NCI-H345 (cell line): ENCODE results near the gene GNAZ.
"Not testable (repeated sequence)": the region's sequence is repeated elsewhere in the genome, so short reads cannot be mapped to it uniquely, and the experiment has no call there.

Experiments used
- DNase-seq: peaks from one replicate; lab custom pipeline; 2025; lab: John Stamatoyannopoulos, UW

GNAZ gene

DNA sequence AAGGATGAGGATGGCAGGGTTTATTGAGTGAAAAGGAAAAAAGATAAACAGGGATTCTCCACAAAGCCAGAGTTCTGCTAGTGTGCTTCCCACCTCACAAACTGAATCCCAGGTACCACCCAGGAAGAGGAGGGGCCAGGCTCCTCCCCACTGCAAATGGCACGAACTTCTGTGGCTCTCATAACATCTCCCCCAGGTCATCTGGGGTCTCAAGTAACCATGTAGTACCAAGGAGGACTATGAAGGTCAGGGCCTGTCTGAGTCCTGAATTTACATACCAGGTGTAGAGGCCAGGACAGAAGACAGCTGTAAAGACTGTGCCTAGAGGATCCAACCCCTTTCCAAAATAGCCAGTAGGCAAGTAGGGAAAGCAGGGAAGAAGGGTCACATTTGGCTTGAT is 25.7 kb upstream of the GNAZ start:
- no peak for DNase-seq

DNA sequence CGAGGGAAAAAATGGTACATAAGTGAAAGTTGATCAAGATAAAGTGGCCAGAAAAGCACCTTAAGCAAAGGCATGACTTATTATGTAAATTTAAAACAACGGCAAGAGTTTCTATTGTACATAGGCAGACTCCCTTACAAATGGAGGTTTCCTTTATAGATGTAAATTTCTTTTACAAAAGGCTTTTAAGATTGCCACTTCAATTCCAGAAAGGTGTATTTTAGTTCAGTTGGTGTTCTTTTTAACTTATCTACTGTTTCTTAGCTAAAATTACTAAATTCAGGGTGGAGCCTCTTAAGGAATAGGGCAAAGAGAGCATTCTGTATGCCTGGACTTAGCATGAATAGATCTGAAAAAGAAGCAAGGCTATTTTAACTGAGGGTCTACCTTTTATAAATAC is 24.9 kb upstream of the GNAZ start:
- no peak for DNase-seq

DNA sequence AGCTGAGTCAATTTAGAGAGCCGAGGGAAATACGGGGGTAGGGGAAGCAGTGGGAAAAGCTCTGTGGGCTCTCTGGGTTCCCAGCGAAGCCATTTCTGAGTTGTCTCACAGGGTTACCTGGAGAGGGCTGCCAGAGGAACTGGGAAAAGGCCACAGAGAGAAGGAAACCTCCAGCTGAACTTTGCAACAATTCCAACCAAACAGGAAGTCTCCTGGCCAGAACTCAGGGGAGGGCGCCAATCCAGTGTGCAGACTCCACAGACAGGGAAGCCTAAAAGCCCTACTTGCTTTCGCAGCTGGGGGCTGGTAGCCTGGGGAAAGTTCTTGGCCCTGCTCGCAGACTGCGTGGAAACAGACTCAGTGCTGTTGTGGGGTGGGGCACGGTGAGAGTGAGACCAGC is 23.1 kb upstream of the GNAZ start:
- DNase-seq = no peak

DNA sequence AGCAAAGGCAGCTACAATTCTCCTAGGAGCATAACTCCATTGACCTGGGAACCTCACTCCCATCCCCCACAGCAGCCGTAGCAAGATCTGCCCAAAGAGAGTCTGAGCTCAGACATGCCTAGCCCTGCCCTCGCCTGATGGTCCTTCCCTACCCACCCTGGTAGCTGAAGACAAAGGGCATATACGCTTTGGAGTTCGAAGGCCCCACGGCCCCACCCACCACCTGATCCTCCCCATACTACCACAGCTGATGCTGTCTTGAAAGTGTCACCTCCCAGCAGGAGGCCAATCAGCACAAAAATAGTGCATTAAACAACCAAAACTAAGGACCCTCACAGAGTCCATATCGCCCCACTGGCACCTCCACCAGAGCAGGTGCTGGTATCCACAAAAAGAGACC is 22.6 kb upstream of the GNAZ start:
- no peak for DNase-seq

DNA sequence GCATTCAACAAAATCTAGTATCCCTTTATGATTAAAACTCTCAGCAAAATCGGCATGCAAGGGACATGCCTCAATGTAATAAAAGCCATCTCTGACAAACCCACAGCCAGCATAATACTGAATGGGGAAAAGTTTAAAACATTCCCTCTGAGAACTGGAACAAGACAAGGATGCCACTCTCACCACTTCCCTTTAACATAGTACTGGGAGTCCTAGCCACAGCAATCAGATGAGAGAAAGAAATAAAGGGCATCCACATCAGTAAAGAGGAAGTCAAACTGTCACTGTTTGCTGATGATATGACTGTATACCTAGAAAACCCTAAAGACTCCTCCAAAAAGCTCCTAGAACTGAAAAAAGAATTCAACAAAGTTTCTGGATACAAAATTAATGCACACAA is 19.8 kb upstream of the GNAZ start:
- DNase-seq = not testable (repeated sequence)

DNA sequence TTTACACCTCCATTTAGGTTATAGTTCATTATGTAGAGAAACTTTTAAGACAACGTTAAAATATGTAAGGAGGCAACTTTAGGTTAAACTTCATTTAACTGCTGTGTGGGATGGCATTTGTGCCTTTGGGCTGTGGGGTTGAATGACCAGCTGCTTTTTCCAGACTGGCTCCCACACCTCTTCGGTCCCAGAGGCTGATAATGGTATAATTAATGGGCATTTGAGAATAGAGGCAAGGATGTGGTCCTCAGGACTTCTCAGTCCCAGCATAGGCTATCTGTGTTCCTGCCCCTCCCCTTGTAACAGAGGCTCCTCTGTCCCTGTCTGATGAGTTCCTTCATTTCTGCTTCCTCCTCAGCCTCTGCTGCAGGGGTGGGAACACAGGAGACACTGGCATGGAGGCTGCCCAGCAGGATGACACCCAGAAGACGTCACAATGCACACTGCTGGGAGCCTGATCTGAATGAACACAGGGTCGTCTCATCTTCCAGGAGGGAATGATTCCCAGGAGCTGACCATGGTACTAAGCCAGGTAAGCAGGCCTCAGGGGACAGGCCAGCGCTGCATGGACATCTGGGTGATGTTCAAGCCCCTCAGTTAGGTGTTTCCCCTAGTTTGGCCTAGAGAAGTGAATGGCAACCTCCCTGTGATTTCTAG is 17.1 kb upstream of the GNAZ start:
- no peak for DNase-seq

DNA sequence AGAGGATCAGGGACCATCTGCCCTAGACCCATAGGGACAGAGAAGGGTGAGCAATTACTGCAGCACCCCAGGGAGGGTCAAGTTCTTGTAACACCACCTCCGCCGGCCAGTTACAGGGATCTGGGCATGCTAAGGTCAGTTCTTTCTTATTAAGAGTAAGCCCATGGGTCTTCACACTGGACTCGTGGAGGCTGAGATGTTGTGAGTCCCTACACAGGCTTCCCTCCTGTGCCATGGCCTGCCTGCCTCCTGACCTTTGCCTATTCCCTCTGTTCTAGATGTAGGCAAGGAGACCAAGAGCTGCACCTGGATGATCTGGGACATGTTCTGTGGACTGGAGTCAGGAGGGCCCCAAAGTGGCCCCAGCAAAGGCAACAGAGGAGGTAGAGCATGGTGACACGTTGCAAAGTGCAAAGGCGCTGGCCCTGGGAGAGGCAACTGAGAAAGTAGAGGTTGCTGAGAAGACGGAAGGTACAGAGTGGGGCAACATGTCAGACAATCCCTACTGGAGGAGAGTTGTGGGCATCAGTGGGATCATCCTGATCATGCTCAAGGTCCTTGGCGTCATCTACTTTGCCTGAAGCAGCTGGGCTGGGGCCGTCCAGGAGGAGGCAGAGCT is 16.3 kb upstream of the GNAZ start:
- no peak for DNase-seq

DNA sequence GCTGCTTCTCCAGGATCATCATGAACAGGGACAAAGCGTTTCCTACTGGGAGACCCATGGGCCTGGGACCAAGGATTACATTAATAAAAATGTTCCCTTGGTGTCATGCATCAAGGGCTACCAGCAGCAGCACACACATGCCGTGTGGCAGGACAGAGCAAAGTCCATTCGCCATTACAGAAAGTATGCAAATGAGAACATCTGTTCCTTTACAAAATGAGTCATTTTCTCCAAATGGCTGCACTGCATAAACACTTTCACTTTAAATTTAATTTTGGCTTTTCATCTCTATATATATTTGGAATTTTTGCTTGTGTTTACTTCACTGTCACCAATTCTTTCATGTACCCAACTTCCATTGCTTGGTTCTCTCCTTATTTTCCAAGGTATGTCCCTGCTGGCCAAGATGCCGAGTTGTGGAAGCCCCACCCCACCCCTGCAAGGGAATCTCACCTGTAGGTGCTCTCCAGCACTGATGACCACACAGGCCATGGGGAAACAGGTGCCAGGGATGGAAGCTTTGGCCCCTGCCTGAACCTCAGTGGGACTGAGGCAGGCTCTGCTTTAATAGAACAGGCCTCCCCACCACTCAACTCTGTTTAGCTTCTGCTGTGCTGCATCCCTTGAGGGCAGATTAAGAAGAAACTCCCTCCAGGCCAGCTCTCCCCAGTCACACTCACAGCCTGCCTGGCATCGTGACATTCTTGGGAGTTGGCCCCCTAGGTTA is 15.6 kb upstream of the GNAZ start:
- DNase-seq = no peak

DNA sequence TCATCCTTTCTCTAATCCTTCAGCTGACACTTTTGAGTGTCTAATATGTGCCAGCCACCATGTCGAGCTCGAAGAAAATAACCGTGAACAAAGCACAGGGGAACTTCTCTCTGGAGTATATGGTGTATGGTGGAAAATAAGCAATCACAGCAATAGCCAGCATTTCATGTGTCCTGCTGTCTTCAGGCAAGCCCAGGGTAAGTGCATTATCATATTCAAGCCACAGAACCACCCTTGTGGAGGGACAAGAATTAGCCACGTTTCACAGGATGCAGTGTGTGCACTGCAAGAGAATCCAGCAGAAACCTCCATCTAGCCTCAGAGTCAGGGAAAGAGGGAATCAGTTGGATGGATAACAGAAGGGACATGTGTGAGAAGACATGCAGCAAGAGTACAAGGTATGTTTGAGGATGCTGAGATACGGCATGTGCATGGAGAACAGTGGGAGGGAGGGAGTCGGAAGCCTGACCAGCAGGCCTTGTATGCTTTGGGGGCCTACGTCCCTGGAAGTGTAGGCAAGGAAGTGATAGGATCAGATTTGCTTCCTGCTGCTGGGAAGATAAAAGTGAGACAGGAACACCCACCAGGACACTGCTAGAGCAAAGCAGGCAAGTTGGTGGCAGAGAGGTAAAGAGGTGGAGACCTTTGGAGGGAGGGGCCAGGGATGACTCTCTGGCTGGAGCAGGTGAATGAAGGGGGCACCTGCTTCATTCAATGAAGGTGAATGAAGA is 14.7 kb upstream of the GNAZ start:
- no peak for DNase-seq

DNA sequence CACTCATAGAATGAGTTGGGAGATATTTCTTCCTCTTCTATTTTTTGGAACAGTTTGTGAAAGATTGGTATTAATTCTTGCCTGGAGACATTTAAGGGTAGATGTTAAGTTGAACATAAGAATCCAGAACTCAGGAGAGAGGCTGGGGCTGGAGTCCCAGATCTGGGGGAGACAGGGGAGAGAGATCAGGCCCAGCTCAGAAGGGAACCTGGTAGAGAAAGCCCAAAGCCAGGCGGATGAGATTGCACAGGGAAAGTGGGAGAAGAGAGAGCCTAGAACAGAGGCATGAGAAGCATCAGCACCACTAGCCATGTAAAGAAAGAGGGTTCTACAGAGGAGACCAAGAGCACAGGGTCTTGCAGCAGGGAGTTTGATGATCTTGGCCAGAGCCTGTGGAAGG is 13.0 kb upstream of the GNAZ start:
- no peak for DNase-seq

DNA sequence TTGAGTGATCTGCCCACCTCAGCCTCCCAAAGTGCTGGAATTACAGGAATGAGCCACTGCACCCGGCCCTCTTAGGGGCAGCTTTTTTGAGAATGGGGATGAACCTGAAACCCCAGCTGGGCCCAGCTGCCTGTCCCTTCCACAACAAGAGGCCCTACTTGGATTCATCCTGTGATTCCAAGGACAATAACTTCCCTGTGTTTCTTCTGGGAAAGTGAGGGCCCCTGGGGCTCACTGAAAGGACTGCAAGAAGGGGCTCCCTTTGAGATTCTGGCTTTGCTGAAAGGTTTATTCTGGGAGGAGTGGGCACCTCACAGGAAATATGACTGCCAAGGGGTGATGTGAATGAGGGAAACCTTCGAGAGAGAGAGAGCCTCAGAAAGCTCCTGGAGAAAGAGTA is 12.3 kb upstream of the GNAZ start:
- DNase-seq = no peak

DNA sequence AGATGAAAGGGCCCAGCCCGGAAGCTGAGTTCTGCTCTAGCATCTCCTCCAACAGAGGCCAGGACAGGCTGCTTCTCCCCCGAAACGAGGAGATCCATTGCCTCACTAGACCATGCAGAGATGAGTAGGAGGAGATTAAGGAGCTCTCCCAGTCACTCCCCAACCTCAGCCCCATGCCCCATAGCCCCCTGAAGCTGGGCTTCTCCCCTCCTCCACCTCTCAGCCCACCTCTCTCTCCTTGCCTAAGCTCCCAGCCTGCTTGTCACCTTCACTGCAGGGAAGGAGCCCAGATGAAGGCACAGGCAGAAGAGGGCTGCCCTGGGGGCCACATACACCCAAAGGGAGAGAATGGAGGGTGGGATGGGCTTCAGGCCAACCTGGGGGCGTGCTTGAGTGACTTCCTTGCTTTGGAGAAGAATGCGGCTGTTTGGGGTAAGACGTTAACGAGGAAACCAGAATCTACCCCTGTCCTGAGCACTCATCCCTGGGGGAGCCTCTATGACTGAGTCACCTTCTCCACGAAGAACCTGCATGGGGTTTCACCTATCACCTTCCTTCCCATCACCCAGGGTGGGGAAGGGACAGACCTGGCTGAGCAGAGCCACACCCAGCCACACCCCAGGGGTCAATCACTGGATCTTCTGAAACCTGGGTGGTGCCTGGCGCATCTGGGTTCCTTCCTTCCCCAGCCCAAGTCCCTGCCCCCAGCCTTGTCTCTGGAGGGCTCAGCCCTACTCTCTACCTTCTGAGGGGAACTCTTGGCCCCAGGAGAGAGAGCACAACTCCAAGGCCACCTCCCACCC is 11.6 kb upstream of the GNAZ start:
- DNase-seq = no peak

DNA sequence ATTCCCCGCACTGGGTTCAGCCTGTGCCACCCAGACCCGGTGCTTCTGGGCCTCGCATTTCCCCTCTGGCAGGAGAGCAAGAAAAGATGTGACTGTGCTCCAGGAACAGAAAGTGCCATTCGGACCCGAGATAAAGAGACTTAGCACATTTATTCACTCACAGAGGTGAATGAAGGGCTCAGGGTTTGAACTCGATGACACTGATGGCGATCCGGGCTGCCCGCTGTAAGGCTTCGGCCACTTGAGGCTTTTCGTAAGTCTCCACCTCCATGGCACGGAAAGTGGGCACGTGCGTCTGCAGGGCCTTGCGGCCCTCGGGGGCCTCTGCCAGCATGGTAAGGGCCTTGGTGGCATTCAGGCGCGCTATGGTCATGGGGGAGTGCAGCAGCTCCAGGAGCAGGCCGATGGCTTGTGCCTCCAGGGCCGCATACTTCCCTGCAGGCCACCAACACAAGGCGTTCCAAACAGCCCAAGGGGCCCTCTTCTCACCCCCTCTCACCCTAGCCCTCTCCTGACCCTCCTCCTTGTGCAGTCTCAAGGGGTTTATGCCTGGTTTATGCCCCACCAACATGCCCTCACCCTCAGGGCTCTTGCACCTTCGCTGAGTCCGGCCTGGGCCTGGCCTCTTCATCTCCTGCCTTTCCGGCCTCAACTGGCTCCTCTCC is 10.9 kb upstream of the GNAZ start:
- DNase-seq = no peak

DNA sequence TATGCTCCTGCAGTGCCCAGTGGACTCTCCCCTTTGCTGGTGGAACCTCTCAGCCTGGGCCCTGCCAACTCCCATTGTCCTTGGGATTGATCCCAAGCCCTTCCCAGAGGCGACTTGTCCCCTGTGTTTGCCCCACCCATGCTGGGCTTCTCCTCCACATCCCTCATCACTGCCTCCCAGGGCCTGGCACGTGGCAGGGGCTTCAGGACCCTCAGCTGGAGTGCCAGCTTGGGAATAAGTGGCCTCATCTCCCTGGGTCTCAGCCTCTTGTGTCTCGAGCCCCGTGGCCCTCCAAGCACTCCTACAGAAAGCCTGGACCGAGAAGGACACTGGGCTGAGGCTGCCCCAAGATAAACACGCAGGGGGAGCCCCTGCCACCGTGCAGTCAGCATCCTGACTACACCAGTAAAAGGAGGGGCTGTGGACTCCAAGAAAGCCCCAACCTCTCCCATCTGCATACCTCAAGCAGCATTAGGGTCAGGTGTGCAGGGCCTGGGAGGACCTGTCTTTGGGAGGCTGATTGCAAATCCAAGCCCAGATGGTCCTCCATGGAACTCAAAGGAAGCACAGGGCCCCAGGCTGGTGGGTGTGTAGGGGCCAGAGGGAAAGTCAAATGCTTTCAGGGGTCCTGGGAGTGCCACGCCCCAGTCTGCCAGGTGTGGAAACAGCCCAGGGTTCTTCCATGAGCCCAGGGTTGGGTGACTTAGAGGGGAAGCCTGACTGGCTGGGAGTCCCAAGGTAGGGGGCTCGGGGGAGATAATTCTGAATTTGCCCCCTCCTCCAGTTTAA is 9.5 kb upstream of the GNAZ start:
- no peak for DNase-seq

DNA sequence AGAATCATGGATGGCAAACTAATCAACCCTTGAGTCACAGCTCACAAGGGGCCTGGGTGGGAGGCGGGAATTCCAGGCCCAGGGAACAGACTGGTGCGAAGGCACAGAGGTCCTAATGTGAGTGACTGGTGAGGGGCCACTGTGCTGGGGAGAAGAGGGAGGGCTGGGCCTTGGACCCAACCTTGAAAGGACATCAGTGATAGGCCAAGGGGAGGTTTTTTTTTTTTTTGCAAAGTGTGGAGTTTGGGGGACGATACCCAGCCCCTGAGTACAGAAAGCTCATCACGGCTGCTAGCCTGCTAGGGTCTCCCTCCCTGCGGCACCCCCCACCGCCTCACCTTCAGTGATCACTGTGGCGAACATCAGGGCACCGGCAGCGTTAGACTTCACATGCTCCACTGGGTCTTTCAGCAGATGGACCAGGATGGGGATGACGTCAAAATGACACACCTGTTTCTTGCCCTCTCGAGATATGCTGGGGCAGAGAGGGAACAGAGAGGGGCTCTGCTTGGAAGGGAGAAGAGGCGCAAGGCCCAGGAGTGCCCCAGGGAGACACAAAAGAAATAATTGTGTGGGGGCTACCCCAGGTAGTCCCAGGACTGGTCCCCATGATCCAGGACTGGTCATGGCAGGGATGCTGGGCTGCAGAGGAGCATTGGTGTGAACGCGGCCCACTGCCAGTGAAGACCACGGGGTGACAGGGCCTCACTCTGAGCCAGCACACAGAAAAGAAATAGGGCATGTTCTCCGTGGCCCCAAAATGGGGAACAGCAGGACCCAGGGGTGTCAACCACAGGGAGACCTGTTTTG is 8.6 kb upstream of the GNAZ start:
- DNase-seq = no peak

DNA sequence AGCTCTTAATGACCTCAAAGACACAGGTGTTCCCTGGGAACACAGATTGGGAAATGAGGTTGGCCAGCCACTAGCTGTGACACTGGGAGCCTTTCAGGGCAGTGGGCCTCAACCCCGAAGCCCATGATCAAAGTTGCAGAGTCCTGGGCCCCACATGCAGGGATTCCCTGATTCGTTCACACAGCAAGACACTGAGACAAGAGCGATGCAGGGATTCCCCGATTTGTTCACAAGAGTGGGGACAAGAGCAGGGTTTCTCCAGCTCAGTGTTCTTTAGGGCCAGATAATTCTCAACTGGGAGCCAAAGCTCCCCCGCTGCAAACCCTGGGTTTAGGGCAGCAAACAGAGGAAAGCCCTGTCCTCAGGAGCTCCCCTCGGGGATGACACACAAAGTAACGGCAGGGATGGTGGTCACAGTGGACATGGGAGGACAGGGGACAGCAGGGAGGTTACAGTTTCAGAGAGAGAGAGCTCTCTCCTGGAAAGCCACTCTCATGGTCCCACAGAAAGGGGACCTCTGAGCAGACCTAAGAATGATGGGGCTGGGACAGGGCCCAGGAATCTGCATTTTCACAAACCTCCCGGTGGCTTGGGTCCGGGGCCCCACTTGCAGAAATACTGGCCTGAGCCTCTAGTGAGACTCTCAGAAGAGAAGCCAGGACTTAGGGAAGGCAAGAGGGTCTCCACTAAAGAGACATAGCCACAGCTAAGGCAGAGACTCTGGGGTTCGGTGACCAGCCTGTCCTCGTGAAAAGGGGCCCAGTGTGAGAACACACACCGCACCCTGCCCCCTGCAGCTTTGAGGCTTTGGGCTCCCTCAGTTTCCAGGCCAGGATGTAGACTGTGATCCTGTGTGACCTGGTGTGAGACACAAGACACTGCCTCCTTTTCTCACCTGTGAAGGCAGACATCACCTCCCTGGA is 7.4 kb upstream of the GNAZ start:
- DNase-seq = no peak

DNA sequence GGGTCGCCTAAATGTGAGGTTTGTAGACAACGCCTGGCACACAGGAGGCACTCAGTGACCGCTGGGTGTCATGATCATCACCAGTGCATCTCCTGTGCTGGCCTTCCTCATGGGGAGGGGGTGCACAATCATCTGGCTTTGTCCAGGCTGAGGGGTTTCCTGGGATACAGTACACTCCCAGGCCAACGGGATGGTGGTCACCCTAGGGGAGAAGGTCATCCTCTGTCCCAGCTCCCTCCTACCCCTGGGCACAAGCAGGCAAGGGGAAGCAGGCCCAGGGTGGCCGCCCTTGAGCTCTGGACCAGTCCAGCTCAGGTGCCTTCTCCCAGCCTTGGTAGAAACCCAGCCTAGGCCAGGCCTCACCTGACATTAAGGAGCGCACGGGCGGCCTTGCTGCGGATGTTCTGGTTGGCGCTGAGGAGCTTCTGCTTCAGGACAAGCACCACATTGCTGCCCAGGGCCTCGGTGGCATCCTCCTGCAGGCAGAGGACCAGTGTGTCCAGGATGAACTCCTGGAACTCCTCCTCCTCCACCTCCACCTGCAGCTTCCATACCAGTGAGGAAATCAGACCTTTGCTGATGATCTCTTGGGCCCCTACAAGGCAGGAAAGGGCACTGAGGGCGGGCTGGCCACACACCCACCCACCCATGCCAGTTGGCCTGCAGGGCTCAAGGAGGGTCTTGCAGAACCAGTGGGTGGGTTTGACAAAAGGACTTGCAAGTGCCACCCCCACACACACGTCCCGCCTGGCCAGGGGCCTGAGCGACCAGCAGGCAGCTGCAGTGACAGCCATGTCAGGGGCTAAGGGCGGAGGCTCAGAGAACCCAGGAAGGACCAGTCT is 6.6 kb upstream of the GNAZ start:
- DNase-seq = no peak
